Esophagus squamous epithelium (tissue), 5 donors: ENCODE measurements around the gene MGMT. TPM values are rescaled to one million over a fixed set of nuclear protein-coding genes. Genes with fewer than 3 reads are reported as not detected.

ENCODE experiments used
- DNase-seq: peaks from one replicate; lab custom pipeline; 2025; lab: John Stamatoyannopoulos, UW
- H3K27ac ChIP-seq, 4 donors: fragments of 200-600 bp; sonication (generic); one replicate each; pipeline ENCODE4 v1.5.1; 2016 to 2019; ENCODE audit warnings: mild to moderate bottlenecking in 1 of 4
- H3K27me3 ChIP-seq, 4 donors: fragments of 200-600 bp; sonication (generic); 1 replicate in 3 of 4; 2 replicates in 1 of 4; pipeline versions ENCODE4 v1.5.1 to v1.6.0; 2017 to 2021; ENCODE audit warnings: antibody characterized with exemption in 1 of 4
- H3K36me3 ChIP-seq, 3 donors: fragments of 200-600 bp; sonication (generic); one replicate each; pipeline ENCODE4 v1.5.1; 2016 to 2019
- H3K4me1 ChIP-seq, 3 donors: fragments of 200-600 bp; sonication (generic); one replicate each; pipeline ENCODE4 v1.5.1; 2017 to 2019
- H3K4me3 ChIP-seq, 4 donors: fragments of 200-600 bp; sonication (generic); 1 replicate in 3 of 4; 2 replicates in 1 of 4; pipeline ENCODE4 v1.5.1; 2016 to 2019; ENCODE audit warnings: mild to moderate bottlenecking in 2 of 4, moderate library complexity in 1 of 4
- H3K9me3 ChIP-seq, 3 donors: fragments of 200-600 bp; sonication (generic); one replicate each; pipeline ENCODE4 v1.5.1; 2016 to 2019
- POLR2A ChIP-seq, 4 donors: fragments of 450-650 bp; IDR thresholded peaks; one replicate each; pipeline ENCODE4 v1.6.1; 2017; ENCODE audit warnings: antibody characterized with exemption in 4 of 4, mild to moderate bottlenecking in 4 of 4, moderate library complexity in 3 of 4
- WGBS, 2 donors: methylation state at CpG; one replicate each; pipeline ENCODE4 v1.1.5; 2018; 5-methylcytosine and 5-hydroxymethylcytosine counted together
- intact Hi-C: fragments of 100-400 bp; cut with DNase I; formaldehyde crosslinking; loops from one replicate; pipeline ENCODE4 v1.15.0; 2022
- total RNA-seq, 4 donors: library from RNA; depleted of rRNA; stranded (reverse); fragments of >200 nt; gene quantifications; one replicate each; pipeline ENCODE4 v1.1.0, GENCODE V29; 2016
- TF ChIP-seq, protein P1 (sequence below), 6 experiments: fragments of 450-650 bp in 4 of 6; fragments of 200-600 bp in 2 of 6; sonication (generic) in 2 of 6; IDR thresholded peaks; one replicate each; pipeline ENCODE4 v1.5.1; 2016 to 2019; ENCODE audit warnings: antibody characterized with exemption in 6 of 6, mild to moderate bottlenecking in 4 of 6, moderate library complexity in 4 of 6
- donor health status: DM: yes; HTN: yes; CAD: no.

Gene MGMT
- total RNA-seq, 4 donors from 2014 or later, result 15.6 to 28.8 (median 18.4) TPM

DNA sequence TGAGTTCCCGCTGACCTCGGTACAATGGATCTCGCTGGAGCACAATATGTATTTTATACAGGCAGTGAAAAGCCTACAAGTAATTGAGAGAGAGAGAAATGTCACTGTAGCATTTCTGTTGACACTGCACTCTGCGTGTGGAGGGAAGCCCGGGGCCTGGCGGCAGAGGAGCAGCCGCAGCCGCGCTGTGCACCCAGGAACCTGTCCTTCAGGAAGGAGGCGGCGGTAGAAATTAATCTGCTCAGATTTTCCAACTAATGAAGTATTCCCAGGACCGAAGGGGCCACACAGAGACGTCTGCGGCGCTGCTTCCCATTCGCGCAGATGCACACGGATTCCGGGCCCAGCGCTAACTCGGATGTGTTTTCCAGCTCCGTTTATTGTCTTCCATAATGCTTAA, 327.0 kb downstream of the MGMT start:
- Histone ChIP-seq H3K4me3 (no peak overlapping the region), H3K36me3 (no peaks in the 10 kb centered on the region), H3K27ac (no peak overlapping the region), H3K4me1 (no peaks in the 10 kb centered on the region), H3K27me3 (no peaks in the 10 kb centered on the region), H3K9me3 (peaks cover 0 to 55% (median 0%) of the 10 kb centered on the region in 3 donors)
- intact Hi-C loops, result no loop called here
- no peak for TF ChIP-seq POLR2A (IDR thresholded peaks at IDR 0.05)
- TF ChIP-seq, protein P1, sequence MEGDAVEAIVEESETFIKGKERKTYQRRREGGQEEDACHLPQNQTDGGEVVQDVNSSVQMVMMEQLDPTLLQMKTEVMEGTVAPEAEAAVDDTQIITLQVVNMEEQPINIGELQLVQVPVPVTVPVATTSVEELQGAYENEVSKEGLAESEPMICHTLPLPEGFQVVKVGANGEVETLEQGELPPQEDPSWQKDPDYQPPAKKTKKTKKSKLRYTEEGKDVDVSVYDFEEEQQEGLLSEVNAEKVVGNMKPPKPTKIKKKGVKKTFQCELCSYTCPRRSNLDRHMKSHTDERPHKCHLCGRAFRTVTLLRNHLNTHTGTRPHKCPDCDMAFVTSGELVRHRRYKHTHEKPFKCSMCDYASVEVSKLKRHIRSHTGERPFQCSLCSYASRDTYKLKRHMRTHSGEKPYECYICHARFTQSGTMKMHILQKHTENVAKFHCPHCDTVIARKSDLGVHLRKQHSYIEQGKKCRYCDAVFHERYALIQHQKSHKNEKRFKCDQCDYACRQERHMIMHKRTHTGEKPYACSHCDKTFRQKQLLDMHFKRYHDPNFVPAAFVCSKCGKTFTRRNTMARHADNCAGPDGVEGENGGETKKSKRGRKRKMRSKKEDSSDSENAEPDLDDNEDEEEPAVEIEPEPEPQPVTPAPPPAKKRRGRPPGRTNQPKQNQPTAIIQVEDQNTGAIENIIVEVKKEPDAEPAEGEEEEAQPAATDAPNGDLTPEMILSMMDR (IDR thresholded peaks at IDR 0.05), result no peak
- DNase-seq, result no peak
- WGBS, 2 donors, result 90% methylated on average over 21 to 22 of the region's 22 CpGs

GRCh38 chr10:129796710-129797420, 329.8 kb downstream of the MGMT start:
- intact Hi-C loops, result no loop called here
- no peak for DNase-seq
- 60 to 72% methylated on average over 5 to 6 of the region's 14 CpGs for WGBS, 2 donors
- no peaks in the 10 kb centered on the region for H3K4me1 ChIP-seq
- TF ChIP-seq, protein P1 (IDR thresholded peaks at IDR 0.05), result no peak
- TF ChIP-seq POLR2A (IDR thresholded peaks at IDR 0.05), result no peak
- peaks cover 0 to 42% (median 0%) of the 10 kb centered on the region in 3 donors for H3K9me3 ChIP-seq
- no peak overlapping the region for H3K27ac ChIP-seq
- no peaks in the 10 kb centered on the region for H3K27me3 ChIP-seq
- no peak overlapping the region for H3K4me3 ChIP-seq
- no peaks in the 10 kb centered on the region for H3K36me3 ChIP-seq

DNA sequence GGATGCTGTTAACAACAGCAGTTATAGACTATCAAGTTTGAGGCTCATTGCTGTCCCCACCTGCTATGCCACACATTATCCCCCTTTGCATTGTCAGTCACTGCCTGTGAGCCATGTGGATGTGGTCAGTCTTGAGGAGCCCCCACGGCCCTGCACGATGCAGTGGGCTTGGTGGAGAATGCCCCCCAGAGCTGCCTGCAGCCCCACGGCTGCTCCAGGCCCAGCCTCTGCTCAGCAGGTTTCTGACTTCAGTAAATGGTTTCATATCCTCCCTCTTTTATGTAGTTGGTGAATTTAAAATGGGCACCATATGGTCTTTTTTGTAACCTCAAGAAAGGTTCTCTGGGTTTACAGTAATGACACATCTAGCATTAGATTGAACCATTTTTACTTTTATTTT, 332.9 kb downstream of the MGMT start:
- H3K4me3 ChIP-seq, result no peak overlapping the region
- no peak overlapping the region for H3K27ac ChIP-seq
- WGBS, 2 donors, result 72 to 83% methylated on average over 3 of the region's 3 CpGs
- intact Hi-C loops, result no loop called here
- H3K36me3 ChIP-seq, result no peaks in the 10 kb centered on the region
- no peak for DNase-seq
- no peaks in the 10 kb centered on the region for H3K27me3 ChIP-seq
- peaks cover 0 to 33% (median 11%) of the 10 kb centered on the region in 3 donors for H3K9me3 ChIP-seq
- no peaks in the 10 kb centered on the region for H3K4me1 ChIP-seq
- TF ChIP-seq POLR2A (IDR thresholded peaks at IDR 0.05), result no peak
- TF ChIP-seq, protein P1 (IDR thresholded peaks at IDR 0.05), result no peak

DNA sequence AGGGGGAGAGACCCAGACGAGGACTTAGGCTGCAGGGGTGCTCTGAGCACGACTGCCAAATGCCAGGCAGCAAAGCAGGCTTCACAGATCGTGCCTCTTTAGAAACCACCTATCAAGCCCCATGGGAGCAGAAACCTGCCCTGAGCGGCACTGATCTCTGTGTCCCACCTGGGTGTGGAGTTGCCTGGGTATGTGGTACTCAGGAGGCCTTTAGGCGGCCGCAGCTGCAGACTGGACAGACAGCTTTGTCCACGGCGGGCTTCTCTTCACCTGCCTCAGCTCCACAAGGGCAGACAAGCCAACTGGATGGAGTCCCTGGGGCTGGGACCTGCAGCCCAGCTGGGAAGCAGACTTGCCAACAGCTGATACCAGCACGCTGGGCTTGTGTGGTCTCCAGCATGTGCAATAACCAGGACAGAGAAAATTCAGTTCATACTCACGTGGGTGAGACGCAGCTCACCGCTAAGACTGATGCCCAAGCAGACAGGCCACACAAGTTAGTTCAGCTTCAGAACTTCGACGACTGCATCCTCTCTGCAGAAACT, 333.8 kb downstream of the MGMT start:
- Histone ChIP-seq H3K4me3 (no peak overlapping the region), H3K9me3 (peaks cover 0 to 33% (median 11%) of the 10 kb centered on the region in 3 donors), H3K27me3 (no peaks in the 10 kb centered on the region), H3K4me1 (no peaks in the 10 kb centered on the region), H3K27ac (no peak overlapping the region), H3K36me3 (no peaks in the 10 kb centered on the region)
- TF ChIP-seq, protein P1 (IDR thresholded peaks at IDR 0.05), result no peak
- TF ChIP-seq POLR2A (IDR thresholded peaks at IDR 0.05), result no peak
- intact Hi-C loops, result no loop called here
- WGBS, 2 donors, result 76 to 82% methylated on average over 7 of the region's 14 CpGs
- no peak for DNase-seq

DNA sequence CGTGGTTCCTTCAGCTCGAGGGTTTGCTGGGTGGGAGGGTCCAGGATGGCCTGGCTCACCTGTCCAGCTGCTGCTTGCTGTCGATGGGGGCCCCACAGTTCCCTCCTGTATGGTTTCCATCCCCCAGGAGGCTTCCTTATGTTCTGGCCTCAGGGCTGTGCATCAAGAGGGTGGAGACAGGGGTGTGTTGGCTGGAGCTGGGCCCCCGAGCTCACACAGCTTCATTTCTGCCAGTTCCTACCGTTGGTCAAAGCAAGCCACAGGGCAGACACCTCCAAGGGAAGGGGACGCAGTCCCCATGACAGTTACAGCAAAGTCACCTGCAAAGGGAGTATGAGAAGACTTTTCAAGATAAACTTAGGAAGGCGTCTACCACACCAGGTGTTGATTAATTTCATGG, 340.2 kb downstream of the MGMT start:
- 54% methylated on average over 3 to 6 of the region's 7 CpGs for WGBS, 2 donors
- TF ChIP-seq, protein P1 (IDR thresholded peaks at IDR 0.05), result no peak
- no peak for TF ChIP-seq POLR2A (IDR thresholded peaks at IDR 0.05)

More for the DNA sequence above, 340.2 kb downstream of the MGMT start:
- Histone ChIP-seq H3K9me3 (peaks cover 0 to 35% (median 11%) of the 10 kb centered on the region in 3 donors), H3K36me3 (no peaks in the 10 kb centered on the region), H3K4me3 (no peak overlapping the region), H3K4me1 (no peaks in the 10 kb centered on the region), H3K27ac (no peak overlapping the region), H3K27me3 (no peaks in the 10 kb centered on the region)
- intact Hi-C loops, result no loop called here
- DNase-seq, result no peak
